GM19438 (cell line): ENCODE measurements around the gene SAXO2.
"Not testable (repeated sequence)": the region's sequence is repeated elsewhere in the genome, so short reads cannot be mapped to it uniquely, and the experiment has no call there.

Source experiments
- ATAC-seq: cut with Tn5 transposase; IDR thresholded peaks from one replicate; pipeline ENCODE4 v1.9.1; 2021; ENCODE audit warnings: low read depth; ENCODE audit not compliant: unreplicated experiment

SAXO2 gene

GRCh38 chr15:82282386-82282785 lies 19.8 kb downstream of the SAXO2 start:
- ATAC-seq = not testable (repeated sequence)

- ATAC-seq = not testable (repeated sequence)
Observed at GRCh38 chr15:82284381-82284780, 21.8 kb downstream of the SAXO2 start.

- peak; percentile 88 for ATAC-seq
Observed at GRCh38 chr15:82286475-82286874, 23.9 kb downstream of the SAXO2 start.

- not testable (repeated sequence) for ATAC-seq
Observed at GRCh38 chr15:82288202-82288601, 25.6 kb downstream of the SAXO2 start.

GRCh38 chr15:82292271-82292670 lies 29.7 kb downstream of the SAXO2 start:
- no peak for ATAC-seq

- no peak for ATAC-seq
Observed at GRCh38 chr15:82294061-82294690, 31.6 kb downstream of the SAXO2 start.

GRCh38 chr15:82297546-82297945 lies 34.9 kb downstream of the SAXO2 start:
- no peak for ATAC-seq

- ATAC-seq = no peak
Observed at GRCh38 chr15:82298032-82298431, 35.4 kb downstream of the SAXO2 start.

- no peak for ATAC-seq
Observed at GRCh38 chr15:82298520-82298919, 35.9 kb downstream of the SAXO2 start.

GRCh38 chr15:82299511-82299914 lies 36.9 kb downstream of the SAXO2 start:
- ATAC-seq = not testable (repeated sequence)

GRCh38 chr15:82300326-82300725 lies 37.7 kb downstream of the SAXO2 start:
- not testable (repeated sequence) for ATAC-seq

GRCh38 chr15:82300883-82301282 lies 38.3 kb downstream of the SAXO2 start:
- ATAC-seq = no peak

- ATAC-seq = no peak
Observed at GRCh38 chr15:82301296-82302016, 38.8 kb downstream of the SAXO2 start.

- no peak for ATAC-seq
Observed at GRCh38 chr15:82303956-82304777, 41.5 kb downstream of the SAXO2 start.

- ATAC-seq = no peak
Observed at GRCh38 chr15:82304778-82305090, 42.1 kb downstream of the SAXO2 start.

GRCh38 chr15:82305621-82306048 lies 43.0 kb downstream of the SAXO2 start:
- no peak for ATAC-seq

GRCh38 chr15:82306791-82307713 lies 44.4 kb downstream of the SAXO2 start:
- ATAC-seq = no peak

- ATAC-seq = no peak
Observed at GRCh38 chr15:82307714-82308081, 45.1 kb downstream of the SAXO2 start.

- ATAC-seq = no peak
Observed at GRCh38 chr15:82309802-82310201, 47.2 kb downstream of the SAXO2 start.

GRCh38 chr15:82311321-82311720 lies 48.7 kb downstream of the SAXO2 start:
- ATAC-seq = not testable (repeated sequence)
